HL-60 (cell line): ENCODE data around the gene SGSH.

Experiments used
- GABPA ChIP-seq: IDR thresholded peaks from 2 replicates; pipeline ENCODE4 v1.6.1; 2012; ENCODE audit warnings: low read depth
- TF ChIP-seq, protein P1 (sequence below): IDR thresholded peaks from one replicate; pipeline ENCODE4 v1.5.1; 2011; ENCODE audit warnings: low read length, control low read depth, inconsistent platforms; ENCODE audit not compliant: insufficient read depth

DNA sequence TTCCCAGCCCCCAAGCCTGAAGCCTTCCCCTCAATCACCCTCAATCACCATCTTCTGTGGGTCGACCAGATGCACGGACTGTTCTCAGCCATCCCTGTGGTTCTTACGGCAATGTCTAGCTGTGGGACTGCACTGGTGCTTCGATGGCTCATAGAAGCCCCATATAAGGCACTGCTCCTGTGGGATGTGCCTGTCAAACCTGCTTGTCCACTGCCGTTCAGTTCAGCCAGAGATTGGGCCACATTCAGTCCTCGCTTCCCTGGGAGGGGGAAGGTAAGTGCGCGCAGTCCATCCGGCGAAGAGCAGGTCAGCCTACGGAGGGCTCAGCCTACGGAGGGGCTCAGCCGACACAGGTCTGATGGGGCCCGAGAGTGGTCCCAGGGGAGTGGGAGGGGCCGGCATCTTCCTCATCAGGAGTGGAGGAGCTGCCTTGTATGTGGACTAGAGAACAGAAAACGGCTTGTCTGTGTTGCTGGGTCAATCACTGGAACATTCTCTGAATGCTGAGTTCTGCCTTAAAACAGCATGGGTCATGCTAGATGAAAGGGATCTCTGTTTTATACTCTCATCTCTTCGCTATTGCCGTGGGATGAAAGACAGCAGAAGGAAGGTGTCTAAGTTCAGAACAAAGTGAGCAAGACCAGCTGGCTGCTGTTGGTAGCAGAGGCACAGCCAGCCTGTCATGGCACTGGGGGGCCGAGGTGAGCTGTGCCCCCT lies 50.2 kb downstream of the SGSH start, which contains the start of gene CARD14:
- TF ChIP-seq, protein P1, sequence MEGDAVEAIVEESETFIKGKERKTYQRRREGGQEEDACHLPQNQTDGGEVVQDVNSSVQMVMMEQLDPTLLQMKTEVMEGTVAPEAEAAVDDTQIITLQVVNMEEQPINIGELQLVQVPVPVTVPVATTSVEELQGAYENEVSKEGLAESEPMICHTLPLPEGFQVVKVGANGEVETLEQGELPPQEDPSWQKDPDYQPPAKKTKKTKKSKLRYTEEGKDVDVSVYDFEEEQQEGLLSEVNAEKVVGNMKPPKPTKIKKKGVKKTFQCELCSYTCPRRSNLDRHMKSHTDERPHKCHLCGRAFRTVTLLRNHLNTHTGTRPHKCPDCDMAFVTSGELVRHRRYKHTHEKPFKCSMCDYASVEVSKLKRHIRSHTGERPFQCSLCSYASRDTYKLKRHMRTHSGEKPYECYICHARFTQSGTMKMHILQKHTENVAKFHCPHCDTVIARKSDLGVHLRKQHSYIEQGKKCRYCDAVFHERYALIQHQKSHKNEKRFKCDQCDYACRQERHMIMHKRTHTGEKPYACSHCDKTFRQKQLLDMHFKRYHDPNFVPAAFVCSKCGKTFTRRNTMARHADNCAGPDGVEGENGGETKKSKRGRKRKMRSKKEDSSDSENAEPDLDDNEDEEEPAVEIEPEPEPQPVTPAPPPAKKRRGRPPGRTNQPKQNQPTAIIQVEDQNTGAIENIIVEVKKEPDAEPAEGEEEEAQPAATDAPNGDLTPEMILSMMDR: no peak
- no peak for TF ChIP-seq GABPA
